Breast epithelium (tissue), 3 donors: ENCODE results near the gene CSNK2A1.
A peak's percentile ranks its signal among the peaks of the same experiment; 100 is the strongest.

Source experiments
- POLR2A ChIP-seq: fragments of 450-650 bp; IDR thresholded peaks from one replicate; pipeline ENCODE4 v1.6.1; 2016; ENCODE audit warnings: antibody characterized with exemption, mild to moderate bottlenecking, moderate library complexity
- TF ChIP-seq, protein P1 (sequence below), 3 donors: fragments of 450-650 bp; IDR thresholded peaks; one replicate each; pipeline ENCODE4 v1.5.1; 2016 to 2017; ENCODE audit warnings: antibody characterized with exemption in 3 of 3, mild to moderate bottlenecking in 3 of 3, moderate library complexity in 3 of 3

DNA sequence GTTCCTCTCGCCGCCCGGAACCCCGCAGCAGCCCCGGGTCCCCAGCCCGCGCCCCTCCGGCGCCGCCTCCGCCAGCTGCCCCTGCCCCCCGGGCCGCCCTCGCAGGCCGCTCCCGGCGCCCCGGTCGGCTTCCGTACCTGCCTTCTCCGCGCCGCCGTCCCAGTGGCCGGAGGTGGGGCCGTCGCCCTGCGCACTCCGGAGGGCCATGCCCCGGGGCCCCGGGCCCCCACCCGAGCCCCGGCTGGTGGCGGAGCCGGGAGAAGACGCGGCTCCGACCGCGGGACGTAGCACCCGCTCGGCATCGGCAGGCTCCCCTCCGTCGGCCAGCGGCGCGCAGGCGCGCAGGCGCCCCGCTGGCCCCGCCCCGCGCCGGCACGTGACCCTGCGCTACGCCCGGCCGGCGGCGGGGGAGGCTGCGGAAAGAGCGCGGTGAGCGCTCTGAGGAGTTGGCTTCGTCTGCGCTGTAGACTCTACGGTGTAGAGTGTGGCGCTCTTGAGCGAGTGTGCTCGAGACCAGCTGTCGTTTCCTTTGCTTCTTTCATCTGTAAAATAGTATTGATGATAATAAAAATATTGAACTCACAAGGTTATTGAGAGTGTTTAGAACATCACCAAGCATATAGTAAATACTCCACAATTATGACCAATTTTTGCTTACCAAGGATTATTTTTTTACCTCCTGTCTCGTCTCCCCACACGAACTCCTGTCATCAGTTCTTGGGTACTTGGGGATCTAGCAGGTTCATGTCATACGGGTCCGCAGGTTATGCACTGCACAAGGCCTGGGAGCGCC lies 81.2 kb downstream of the CSNK2A1 start, which contains the start of gene TBC1D20:
- TF ChIP-seq, protein P1, sequence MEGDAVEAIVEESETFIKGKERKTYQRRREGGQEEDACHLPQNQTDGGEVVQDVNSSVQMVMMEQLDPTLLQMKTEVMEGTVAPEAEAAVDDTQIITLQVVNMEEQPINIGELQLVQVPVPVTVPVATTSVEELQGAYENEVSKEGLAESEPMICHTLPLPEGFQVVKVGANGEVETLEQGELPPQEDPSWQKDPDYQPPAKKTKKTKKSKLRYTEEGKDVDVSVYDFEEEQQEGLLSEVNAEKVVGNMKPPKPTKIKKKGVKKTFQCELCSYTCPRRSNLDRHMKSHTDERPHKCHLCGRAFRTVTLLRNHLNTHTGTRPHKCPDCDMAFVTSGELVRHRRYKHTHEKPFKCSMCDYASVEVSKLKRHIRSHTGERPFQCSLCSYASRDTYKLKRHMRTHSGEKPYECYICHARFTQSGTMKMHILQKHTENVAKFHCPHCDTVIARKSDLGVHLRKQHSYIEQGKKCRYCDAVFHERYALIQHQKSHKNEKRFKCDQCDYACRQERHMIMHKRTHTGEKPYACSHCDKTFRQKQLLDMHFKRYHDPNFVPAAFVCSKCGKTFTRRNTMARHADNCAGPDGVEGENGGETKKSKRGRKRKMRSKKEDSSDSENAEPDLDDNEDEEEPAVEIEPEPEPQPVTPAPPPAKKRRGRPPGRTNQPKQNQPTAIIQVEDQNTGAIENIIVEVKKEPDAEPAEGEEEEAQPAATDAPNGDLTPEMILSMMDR (IDR thresholded peaks at IDR 0.05) = peak in 1 of 3 donors; percentile 9
- TF ChIP-seq POLR2A = no peak
